Measurements from ENCODE around the gene STARD7.

DNA sequence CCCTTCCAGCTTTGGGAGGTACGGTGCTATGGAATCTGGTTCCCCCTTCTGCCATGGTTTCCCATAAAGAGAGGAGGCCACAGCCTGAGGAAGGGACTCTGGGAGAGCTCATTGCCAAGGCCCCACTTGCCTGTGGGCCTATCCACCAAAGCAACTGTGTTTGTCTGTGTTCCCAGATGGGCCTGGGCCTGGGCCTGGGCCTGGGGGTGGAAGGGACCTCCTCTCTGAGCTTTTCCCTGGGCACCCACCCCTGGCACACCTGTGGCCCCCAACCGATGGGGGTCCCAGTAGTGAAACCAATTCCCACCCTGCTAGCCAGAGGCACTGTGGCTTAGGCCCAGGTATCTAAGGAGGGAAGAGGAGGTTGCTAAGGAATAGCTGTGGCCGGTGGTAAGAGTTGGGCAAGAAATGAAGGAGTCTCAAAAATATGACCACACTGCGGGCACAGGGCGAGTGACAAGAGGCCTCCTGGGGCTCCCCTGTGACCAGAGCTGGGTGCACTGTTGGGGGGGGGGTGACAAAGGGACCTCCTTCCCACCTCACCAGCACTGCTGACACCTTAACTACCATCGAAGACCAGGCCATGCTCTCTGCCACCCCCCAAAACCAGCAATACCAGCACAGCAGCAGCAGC is 58.5 kb downstream of the STARD7 start:
- TF ChIP-seq EZH2phosphoT487 (IDR thresholded peaks at IDR 0.05; ENCODE audit: low read depth) (no peak), CTCF (IDR thresholded peaks at IDR 0.05; ENCODE audit: low read depth, low read length) (no peak)

All from OCI-LY3 (cell line).